HL-60 (cell line): Measurements from ENCODE around the gene FAU.

Source experiments
- POLR2AphosphoS5 ChIP-seq: IDR thresholded peaks from 2 replicates; pipeline ENCODE4 v1.6.1; 2012; ENCODE audit warnings: low read depth
- REST ChIP-seq: IDR thresholded peaks from 2 replicates; pipeline ENCODE4 v1.6.1; 2012; ENCODE audit warnings: low read depth; ENCODE audit not compliant: insufficient replicate concordance
- TF ChIP-seq, protein P1 (sequence below): IDR thresholded peaks from one replicate; pipeline ENCODE4 v1.5.1; 2011; ENCODE audit warnings: low read length, control low read depth, inconsistent platforms; ENCODE audit not compliant: insufficient read depth

DNA sequence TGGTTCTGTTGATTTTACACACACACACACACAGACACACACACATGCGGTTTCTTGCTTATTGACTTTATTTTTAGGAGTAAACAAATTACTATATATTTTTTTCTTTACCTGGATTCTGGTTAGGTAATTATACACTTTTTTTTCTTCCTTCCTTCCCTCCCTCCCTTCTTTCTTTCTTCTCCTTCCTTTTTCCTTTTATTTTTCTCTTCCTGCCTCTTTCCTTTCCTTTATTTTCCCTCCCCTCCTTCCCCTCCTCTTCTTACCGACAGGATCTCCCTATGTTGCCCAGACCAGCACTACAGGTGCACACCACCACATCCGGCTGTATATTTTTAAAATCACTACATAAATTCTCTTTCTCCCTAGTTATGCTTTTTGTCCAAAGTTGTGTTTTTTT lies 45.0 kb upstream of the FAU start:
- TF ChIP-seq, protein P1, sequence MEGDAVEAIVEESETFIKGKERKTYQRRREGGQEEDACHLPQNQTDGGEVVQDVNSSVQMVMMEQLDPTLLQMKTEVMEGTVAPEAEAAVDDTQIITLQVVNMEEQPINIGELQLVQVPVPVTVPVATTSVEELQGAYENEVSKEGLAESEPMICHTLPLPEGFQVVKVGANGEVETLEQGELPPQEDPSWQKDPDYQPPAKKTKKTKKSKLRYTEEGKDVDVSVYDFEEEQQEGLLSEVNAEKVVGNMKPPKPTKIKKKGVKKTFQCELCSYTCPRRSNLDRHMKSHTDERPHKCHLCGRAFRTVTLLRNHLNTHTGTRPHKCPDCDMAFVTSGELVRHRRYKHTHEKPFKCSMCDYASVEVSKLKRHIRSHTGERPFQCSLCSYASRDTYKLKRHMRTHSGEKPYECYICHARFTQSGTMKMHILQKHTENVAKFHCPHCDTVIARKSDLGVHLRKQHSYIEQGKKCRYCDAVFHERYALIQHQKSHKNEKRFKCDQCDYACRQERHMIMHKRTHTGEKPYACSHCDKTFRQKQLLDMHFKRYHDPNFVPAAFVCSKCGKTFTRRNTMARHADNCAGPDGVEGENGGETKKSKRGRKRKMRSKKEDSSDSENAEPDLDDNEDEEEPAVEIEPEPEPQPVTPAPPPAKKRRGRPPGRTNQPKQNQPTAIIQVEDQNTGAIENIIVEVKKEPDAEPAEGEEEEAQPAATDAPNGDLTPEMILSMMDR = no peak
- no peak for TF ChIP-seq REST
- TF ChIP-seq POLR2AphosphoS5 = no peak
